ENCODE results near the gene RAPH1.
"Not testable (repeated sequence)": the region's sequence is repeated elsewhere in the genome, so short reads cannot be mapped to it uniquely, and the experiment has no call there.

Gene RAPH1

GRCh38 chr2:203513268-203513667 is 21.8 kb downstream of the RAPH1 start:
- not testable (repeated sequence) for H3K9ac ChIP-seq (ENCODE audit: low read depth, low read length); H3K4me1 ChIP-seq (ENCODE audit: insufficient read depth, low read length); H3K27ac ChIP-seq (ENCODE audit: low read depth, low read length); H3K36me3 ChIP-seq (ENCODE audit: insufficient read depth, low read length); H3K4me3 ChIP-seq (ENCODE audit: low read length); H3K27me3 ChIP-seq (ENCODE audit: insufficient read depth, low read length); H3K9me3 ChIP-seq (ENCODE audit: insufficient read depth, low read depth, low read length)
- WGBS: 93% methylated on average over 9 of the region's 9 CpGs

GRCh38 chr2:203510941-203511305 is 24.2 kb downstream of the RAPH1 start:
- H3K36me3 ChIP-seq (ENCODE audit: insufficient read depth, low read length): no peaks in the 10 kb centered on the region
- no peaks in the 10 kb centered on the region for H3K9me3 ChIP-seq (ENCODE audit: insufficient read depth, low read depth, low read length)
- no CpG with 5 or more reads among the region's 1 CpG for WGBS
- no peak overlapping the region for H3K9ac ChIP-seq (ENCODE audit: low read depth, low read length)
- H3K4me1 ChIP-seq (ENCODE audit: insufficient read depth, low read length): peaks cover 6% of the 10 kb centered on the region; the same call in 1 of the 2 replicates
- no peak overlapping the region for H3K27ac ChIP-seq (ENCODE audit: low read depth, low read length)
- no peak overlapping the region for H3K4me3 ChIP-seq (ENCODE audit: low read length)
- H3K27me3 ChIP-seq (ENCODE audit: insufficient read depth, low read length): no peaks in the 10 kb centered on the region

GRCh38 chr2:203510256-203510940 is 24.7 kb downstream of the RAPH1 start:
- no peaks in the 10 kb centered on the region for H3K27me3 ChIP-seq (ENCODE audit: insufficient read depth, low read length)

GRCh38 chr2:203503460-203503859 is 31.6 kb downstream of the RAPH1 start:
- not testable (repeated sequence) for H3K4me3 ChIP-seq (ENCODE audit: low read length); H3K9ac ChIP-seq (ENCODE audit: low read depth, low read length); H3K36me3 ChIP-seq (ENCODE audit: insufficient read depth, low read length); H3K27me3 ChIP-seq (ENCODE audit: insufficient read depth, low read length); H3K4me1 ChIP-seq (ENCODE audit: insufficient read depth, low read length); H3K9me3 ChIP-seq (ENCODE audit: insufficient read depth, low read depth, low read length); H3K27ac ChIP-seq (ENCODE audit: low read depth, low read length)
- 91% methylated on average over 1 of the region's 1 CpG for WGBS

More at GRCh38 chr2:203510256-203510940, 24.7 kb downstream of the RAPH1 start:
- Histone ChIP-seq H3K4me3 (ENCODE audit: low read length) (no peak overlapping the region), H3K4me1 (ENCODE audit: insufficient read depth, low read length) (peaks cover 6% of the 10 kb centered on the region; the same call in 1 of the 2 replicates), H3K27ac (ENCODE audit: low read depth, low read length) (no peak overlapping the region), H3K36me3 (ENCODE audit: insufficient read depth, low read length) (no peaks in the 10 kb centered on the region), H3K9me3 (ENCODE audit: insufficient read depth, low read depth, low read length) (no peaks in the 10 kb centered on the region; the same call in 1 of the 2 replicates), H3K9ac (ENCODE audit: low read depth, low read length) (no peak overlapping the region)
- 100% methylated on average over 1 of the region's 2 CpGs for WGBS

- H3K27ac ChIP-seq (ENCODE audit: low read depth, low read length): no peak overlapping the region
- H3K27me3 ChIP-seq (ENCODE audit: insufficient read depth, low read length): no peaks in the 10 kb centered on the region
- no peak overlapping the region for H3K9ac ChIP-seq (ENCODE audit: low read depth, low read length)
- H3K36me3 ChIP-seq (ENCODE audit: insufficient read depth, low read length): no peaks in the 10 kb centered on the region; the same call in 1 of the 2 replicates
- no peak overlapping the region for H3K4me3 ChIP-seq (ENCODE audit: low read length)
- WGBS: 100% methylated on average over 1 of the region's 1 CpG
- H3K9me3 ChIP-seq (ENCODE audit: insufficient read depth, low read depth, low read length): peaks cover 4% of the 10 kb centered on the region; the same call in 1 of the 2 replicates
- H3K4me1 ChIP-seq (ENCODE audit: insufficient read depth, low read length): no peaks in the 10 kb centered on the region
Measured at GRCh38 chr2:203501873-203502272, 33.2 kb downstream of the RAPH1 start.

- WGBS: 97% methylated on average over 1 of the region's 1 CpG
Measured at GRCh38 chr2:203500951-203501350, 34.1 kb downstream of the RAPH1 start.

GRCh38 chr2:203500297-203500696 is 34.8 kb downstream of the RAPH1 start:
- H3K4me3 ChIP-seq (ENCODE audit: low read length): no peak overlapping the region
- WGBS: 78% methylated on average over 1 of the region's 2 CpGs
- no peaks in the 10 kb centered on the region for H3K27me3 ChIP-seq (ENCODE audit: insufficient read depth, low read length)
- H3K9me3 ChIP-seq (ENCODE audit: insufficient read depth, low read depth, low read length): peaks cover 3% of the 10 kb centered on the region; the same call in 1 of the 2 replicates
- H3K36me3 ChIP-seq (ENCODE audit: insufficient read depth, low read length): no peaks in the 10 kb centered on the region; the same call in 1 of the 2 replicates
- no peaks in the 10 kb centered on the region for H3K4me1 ChIP-seq (ENCODE audit: insufficient read depth, low read length)
- H3K9ac ChIP-seq (ENCODE audit: low read depth, low read length): no peak overlapping the region
- no peak overlapping the region for H3K27ac ChIP-seq (ENCODE audit: low read depth, low read length)

More at GRCh38 chr2:203500951-203501350, 34.1 kb downstream of the RAPH1 start:
- Histone ChIP-seq H3K9me3 (ENCODE audit: insufficient read depth, low read depth, low read length) (peaks cover 4% of the 10 kb centered on the region; the same call in 1 of the 2 replicates), H3K4me1 (ENCODE audit: insufficient read depth, low read length) (no peaks in the 10 kb centered on the region), H3K27me3 (ENCODE audit: insufficient read depth, low read length) (no peaks in the 10 kb centered on the region), H3K27ac (ENCODE audit: low read depth, low read length) (no peak overlapping the region), H3K4me3 (ENCODE audit: low read length) (no peak overlapping the region), H3K36me3 (ENCODE audit: insufficient read depth, low read length) (no peaks in the 10 kb centered on the region; the same call in 1 of the 2 replicates), H3K9ac (ENCODE audit: low read depth, low read length) (no peak overlapping the region)

GRCh38 chr2:203498161-203498560 is 36.9 kb downstream of the RAPH1 start:
- WGBS: 90% methylated on average over 3 of the region's 4 CpGs
- H3K27ac ChIP-seq (ENCODE audit: low read depth, low read length): no peak overlapping the region

GRCh38 chr2:203492965-203493364 is 42.1 kb downstream of the RAPH1 start:
- H3K4me3 ChIP-seq (ENCODE audit: low read length): no peak overlapping the region
- H3K27ac ChIP-seq (ENCODE audit: low read depth, low read length): no peak overlapping the region
- peaks cover 36% of the 10 kb centered on the region for H3K36me3 ChIP-seq (ENCODE audit: insufficient read depth, low read length)
- H3K27me3 ChIP-seq (ENCODE audit: insufficient read depth, low read length): no peaks in the 10 kb centered on the region
- 100% methylated on average over 1 of the region's 2 CpGs for WGBS
- H3K9me3 ChIP-seq (ENCODE audit: insufficient read depth, low read depth, low read length): no peaks in the 10 kb centered on the region
- no peaks in the 10 kb centered on the region for H3K4me1 ChIP-seq (ENCODE audit: insufficient read depth, low read length)
- H3K9ac ChIP-seq (ENCODE audit: low read depth, low read length): no peak overlapping the region

More at GRCh38 chr2:203498161-203498560, 36.9 kb downstream of the RAPH1 start:
- Histone ChIP-seq H3K9me3 (ENCODE audit: insufficient read depth, low read depth, low read length) (no peaks in the 10 kb centered on the region), H3K4me3 (ENCODE audit: low read length) (no peak overlapping the region), H3K27me3 (ENCODE audit: insufficient read depth, low read length) (no peaks in the 10 kb centered on the region), H3K9ac (ENCODE audit: low read depth, low read length) (no peak overlapping the region), H3K36me3 (ENCODE audit: insufficient read depth, low read length) (peaks cover 10% of the 10 kb centered on the region), H3K4me1 (ENCODE audit: insufficient read depth, low read length) (no peaks in the 10 kb centered on the region)

- no peaks in the 10 kb centered on the region for H3K27me3 ChIP-seq (ENCODE audit: insufficient read depth, low read length)
- H3K4me3 ChIP-seq (ENCODE audit: low read length): no peak overlapping the region
- no peaks in the 10 kb centered on the region for H3K4me1 ChIP-seq (ENCODE audit: insufficient read depth, low read length)
- H3K27ac ChIP-seq (ENCODE audit: low read depth, low read length): no peak overlapping the region
- no peak overlapping the region for H3K9ac ChIP-seq (ENCODE audit: low read depth, low read length)
- H3K36me3 ChIP-seq (ENCODE audit: insufficient read depth, low read length): peaks cover 36% of the 10 kb centered on the region
- H3K9me3 ChIP-seq (ENCODE audit: insufficient read depth, low read depth, low read length): no peaks in the 10 kb centered on the region
- WGBS: 96% methylated on average over 3 of the region's 3 CpGs
Measured at GRCh38 chr2:203490391-203490790, 44.7 kb downstream of the RAPH1 start.

GRCh38 chr2:203489531-203489930 is 45.6 kb downstream of the RAPH1 start:
- 90% methylated on average over 6 of the region's 6 CpGs for WGBS
- Histone ChIP-seq H3K4me3 (ENCODE audit: low read length) (no peak overlapping the region), H3K9ac (ENCODE audit: low read depth, low read length) (no peak overlapping the region), H3K27ac (ENCODE audit: low read depth, low read length) (no peak overlapping the region), H3K27me3 (ENCODE audit: insufficient read depth, low read length) (no peaks in the 10 kb centered on the region), H3K4me1 (ENCODE audit: insufficient read depth, low read length) (peaks cover 3% of the 10 kb centered on the region; the same call in 1 of the 2 replicates), H3K9me3 (ENCODE audit: insufficient read depth, low read depth, low read length) (no peaks in the 10 kb centered on the region), H3K36me3 (ENCODE audit: insufficient read depth, low read length) (peaks cover 31% of the 10 kb centered on the region)

Measured in HUES64 (cell line).